Activated CD4-positive, alpha-beta memory T cell treated with anti-CD3 and anti-CD28 coated beads for 36 hours (primary cell): ENCODE results near the gene IRF5. TPM values are rescaled to one million over a fixed set of nuclear protein-coding genes. Genes with fewer than 3 reads are reported as not detected.

Experiments
- CTCF ChIA-PET: fragments of 350-600 bp; sonication (Branson Sonifier 250); formaldehyde crosslinking; loops from one replicate; lab custom pipeline; 2021; ENCODE audit warnings: antibody characterized with exemption, inconsistent platforms; lab: Charles Lee
- POLR2A ChIA-PET: fragments of 350-600 bp; sonication (Branson Sonifier 250); formaldehyde crosslinking; loops from one replicate; lab custom pipeline; 2021; ENCODE audit warnings: antibody characterized with exemption; lab: Charles Lee
- DNase-seq: peaks from one replicate; pipeline ENCODE4 v3.0.0-alpha.2; 2020
- H3K27ac Mint-ChIP-seq: one replicate; pipeline ENCODE4 v1.8.0; 2021; ENCODE audit warnings: mixed read lengths
- H3K27me3 Mint-ChIP-seq: one replicate; pipeline ENCODE4 v1.8.0; 2021; ENCODE audit warnings: mixed read lengths
- H3K36me3 Mint-ChIP-seq: one replicate; pipeline ENCODE4 v1.8.0; 2021; ENCODE audit warnings: mixed read lengths
- H3K4me1 Mint-ChIP-seq: one replicate; pipeline ENCODE4 v1.8.0; 2021; ENCODE audit warnings: low read depth, mixed read lengths
- H3K4me3 Mint-ChIP-seq: one replicate; pipeline ENCODE4 v1.8.0; 2021; ENCODE audit warnings: mild to moderate bottlenecking, mixed read lengths
- H3K9me3 Mint-ChIP-seq: one replicate; pipeline ENCODE4 v1.8.0; 2021; ENCODE audit warnings: mixed read lengths
- intact Hi-C: fragments of 100-400 bp; cut with micrococcal nuclease; formaldehyde crosslinking; loops from one replicate; pipeline ENCODE4 v1.15.1; 2023
- total RNA-seq, 2 experiments: library from RNA; stranded (reverse); gene quantifications; one replicate each; pipeline ENCODE4 v1.2.3, GENCODE V29; 2021

IRF5 gene
- total RNA-seq, 2 experiments from 2014 or later: 21.7 to 22.9 TPM

DNA sequence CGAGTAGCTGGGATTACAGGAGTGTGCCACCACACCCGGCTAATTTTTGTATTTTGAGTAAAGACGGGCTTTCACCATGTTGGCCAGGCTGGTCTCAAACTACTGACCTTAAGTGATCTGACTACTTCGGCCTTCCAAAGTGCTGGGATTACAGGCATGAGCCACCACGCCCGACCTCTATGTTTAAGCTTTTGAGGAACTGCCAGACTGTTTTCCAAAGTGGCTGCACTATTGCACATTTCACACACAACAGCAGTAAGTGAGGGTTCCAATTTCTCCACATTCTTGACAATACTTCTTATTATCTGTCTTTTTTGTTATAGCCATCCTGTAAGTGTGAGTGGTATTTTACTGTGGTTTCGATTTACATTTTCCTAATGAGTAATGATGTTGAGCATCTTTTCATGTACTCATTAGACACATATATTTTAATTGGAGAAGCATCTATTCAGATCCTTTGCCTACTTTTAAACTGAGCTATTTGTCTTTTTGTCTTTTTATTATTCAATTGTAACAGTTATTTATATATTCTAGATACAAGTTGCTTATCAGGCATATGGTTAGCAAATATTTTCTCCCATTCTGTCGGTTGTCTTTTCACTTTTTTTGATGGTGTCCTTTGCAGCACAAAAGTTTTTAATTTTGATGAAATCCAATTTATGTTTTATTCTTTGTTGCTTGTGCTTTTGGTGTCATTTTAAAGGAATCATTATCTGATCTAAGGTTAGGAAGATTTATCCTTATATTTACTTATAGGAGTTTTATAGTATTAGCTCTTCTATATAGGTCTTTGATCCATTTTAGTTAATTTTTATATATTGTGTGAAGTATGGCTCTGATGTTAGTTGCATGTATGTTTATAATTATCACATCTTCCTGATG, 12.8 kb upstream of the IRF5 start:
- Mint-ChIP-seq H3K27me3 (peaks cover 2% of the 10 kb centered on the region), H3K36me3 (no peaks in the 10 kb centered on the region)

DNA sequence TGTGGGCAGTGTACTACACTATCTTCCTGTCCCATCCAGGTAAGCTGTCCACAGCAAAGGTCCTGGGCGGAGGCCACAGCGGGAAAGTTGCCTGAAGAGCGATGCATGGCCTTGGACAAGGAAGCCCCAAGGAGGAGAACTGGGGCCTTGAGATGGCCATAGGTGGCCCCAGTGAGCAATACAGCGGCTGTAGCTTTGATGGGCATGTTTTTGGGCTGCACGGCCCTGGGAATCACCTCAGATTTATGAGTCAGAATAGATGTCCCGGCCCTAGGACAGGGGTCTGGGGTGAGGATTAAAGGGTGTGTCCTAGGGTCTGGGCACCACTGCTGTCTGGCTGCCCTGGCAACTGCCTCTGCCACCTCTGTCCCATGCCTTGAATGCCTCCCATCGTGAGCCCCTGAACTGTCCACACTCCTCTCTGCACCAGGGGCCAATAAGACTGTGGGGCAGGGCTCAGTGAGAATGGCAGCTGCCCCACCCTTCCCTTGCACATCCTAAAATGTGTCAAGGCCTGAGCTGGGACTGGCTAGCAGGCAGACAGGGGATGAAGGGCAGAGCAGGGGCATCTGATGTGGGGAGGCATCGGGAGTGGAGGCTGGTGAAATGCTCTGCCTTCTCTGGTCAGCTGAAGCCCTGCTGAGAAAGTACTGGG, 9.4 kb upstream of the IRF5 start:
- H3K4me1 Mint-ChIP-seq: peaks cover 10% of the 10 kb centered on the region
- H3K27me3 Mint-ChIP-seq: peaks cover under 1% of the 10 kb centered on the region
- no peaks in the 10 kb centered on the region for H3K9me3 Mint-ChIP-seq
- no peak overlapping the region for H3K27ac Mint-ChIP-seq
- DNase-seq: no peak
- CTCF ChIA-PET: no interaction called here
- intact Hi-C loops: no loop called here
- no peaks in the 10 kb centered on the region for H3K36me3 Mint-ChIP-seq
- POLR2A ChIA-PET: no interaction called here
- no peak overlapping the region for H3K4me3 Mint-ChIP-seq

More for the DNA sequence above, 12.8 kb upstream of the IRF5 start:
- H3K4me1 Mint-ChIP-seq: no peaks in the 10 kb centered on the region
- ChIA-PET CTCF (interaction anchor here (1.0 kb wide), 1 partner anchor 22 kb away, joined by 3 read pairs; no protein-coding TSS in a partner anchor), POLR2A (no interaction called here)
- no peak overlapping the region for H3K4me3 Mint-ChIP-seq
- no peaks in the 10 kb centered on the region for H3K9me3 Mint-ChIP-seq
- DNase-seq: no peak
- no peak overlapping the region for H3K27ac Mint-ChIP-seq
- intact Hi-C loops: no loop called here

DNA sequence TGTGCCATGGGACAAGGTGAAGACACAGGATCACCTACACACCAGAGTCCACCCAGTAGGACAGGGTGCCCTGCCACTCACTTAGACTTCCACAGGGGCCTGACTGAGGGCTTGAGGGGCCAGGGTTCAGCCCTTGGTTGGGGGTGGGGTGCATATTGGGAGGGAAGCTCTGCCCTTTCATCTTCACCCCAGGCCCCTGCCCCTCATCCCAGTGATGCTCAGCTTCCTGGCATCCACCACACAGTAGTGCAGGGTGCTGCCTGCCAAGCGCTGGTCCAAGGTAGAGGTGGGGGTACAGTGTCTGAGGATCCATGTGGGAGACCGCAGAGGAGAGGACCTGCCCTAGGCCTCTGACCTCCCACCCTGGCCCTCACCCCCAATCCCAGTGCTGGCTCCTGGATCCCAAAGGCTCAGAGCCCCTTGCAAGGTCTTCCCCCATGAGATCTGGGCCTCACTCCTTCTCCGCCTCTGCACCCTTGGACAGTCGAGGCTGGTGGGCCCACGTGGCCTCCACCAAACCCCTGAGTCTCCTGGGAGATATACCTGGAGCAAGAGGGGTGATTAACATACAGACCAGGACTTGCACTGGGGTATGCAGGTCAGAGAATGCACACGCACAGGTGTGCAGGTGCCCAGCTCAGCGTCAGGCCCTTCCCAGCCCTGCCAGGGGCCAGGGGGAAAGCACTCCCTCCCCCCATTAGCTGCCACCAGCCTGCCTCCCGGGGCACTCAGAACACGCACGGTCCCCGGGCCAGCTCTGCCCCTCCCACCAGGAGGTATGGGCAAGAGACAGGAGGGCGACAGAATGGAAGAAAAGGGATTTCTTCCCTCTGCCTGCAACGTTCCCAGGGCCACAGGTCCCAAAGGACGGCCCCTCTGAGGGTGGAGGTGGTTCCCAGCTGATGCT, 8.6 kb upstream of the IRF5 start:
- ChIA-PET CTCF (interaction anchor here (0.9 kb wide), 1 partner anchor 66 kb away, joined by 3 read pairs; no protein-coding TSS in a partner anchor), POLR2A (interaction anchor here (0.6 kb wide), 1 partner anchor 17 kb away, joined by 3 read pairs; no protein-coding TSS in a partner anchor)

DNA sequence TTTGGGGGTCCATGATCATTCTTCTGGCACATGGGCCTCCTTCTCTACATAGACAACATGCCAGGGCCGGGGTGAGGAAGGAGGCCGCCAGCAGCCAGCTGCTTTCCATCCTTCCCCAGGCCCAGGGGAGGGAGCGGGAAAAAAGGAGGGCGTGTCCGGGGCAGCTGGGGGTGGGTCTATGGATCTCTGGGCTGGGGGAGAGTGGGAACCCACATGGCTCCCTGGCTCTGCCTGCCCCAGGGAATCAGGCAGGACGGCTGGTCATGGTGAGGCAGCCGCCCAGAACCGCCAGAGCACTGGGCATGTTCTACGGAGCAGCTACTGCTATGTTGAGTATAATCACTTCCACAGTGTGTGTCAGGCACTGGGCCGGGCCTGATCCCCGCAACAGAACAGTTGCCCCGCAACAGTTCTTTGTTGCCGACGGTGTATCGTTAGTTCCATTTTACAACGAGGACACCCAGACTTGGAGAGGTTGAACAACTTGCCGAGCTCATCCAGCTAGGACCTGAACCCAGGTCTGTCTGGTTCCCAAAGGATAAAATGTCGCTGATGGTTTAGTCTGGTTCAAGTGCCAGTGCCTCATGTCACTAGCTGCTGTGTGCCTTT, 6.4 kb upstream of the IRF5 start:
- POLR2A ChIA-PET: no interaction called here
- no peaks in the 10 kb centered on the region for H3K9me3 Mint-ChIP-seq
- H3K4me3 Mint-ChIP-seq: no peak overlapping the region
- intact Hi-C loops: loop anchor here (10.0 kb wide), 1 partner anchor 124 kb away; the partner anchor contains the start of gene TNPO3
- no peak overlapping the region for H3K27ac Mint-ChIP-seq
- no peaks in the 10 kb centered on the region for H3K36me3 Mint-ChIP-seq
- no peaks in the 10 kb centered on the region for H3K27me3 Mint-ChIP-seq
- DNase-seq: peak; percentile 7
- peaks cover 16% of the 10 kb centered on the region for H3K4me1 Mint-ChIP-seq
- CTCF ChIA-PET: no interaction called here

More for the DNA sequence above, 8.6 kb upstream of the IRF5 start:
- Mint-ChIP-seq H3K27ac (no peak overlapping the region), H3K9me3 (no peaks in the 10 kb centered on the region), H3K4me1 (peaks cover 16% of the 10 kb centered on the region), H3K4me3 (no peak overlapping the region), H3K27me3 (no peaks in the 10 kb centered on the region), H3K36me3 (no peaks in the 10 kb centered on the region)
- DNase-seq: no peak
- intact Hi-C loops: no loop called here

DNA sequence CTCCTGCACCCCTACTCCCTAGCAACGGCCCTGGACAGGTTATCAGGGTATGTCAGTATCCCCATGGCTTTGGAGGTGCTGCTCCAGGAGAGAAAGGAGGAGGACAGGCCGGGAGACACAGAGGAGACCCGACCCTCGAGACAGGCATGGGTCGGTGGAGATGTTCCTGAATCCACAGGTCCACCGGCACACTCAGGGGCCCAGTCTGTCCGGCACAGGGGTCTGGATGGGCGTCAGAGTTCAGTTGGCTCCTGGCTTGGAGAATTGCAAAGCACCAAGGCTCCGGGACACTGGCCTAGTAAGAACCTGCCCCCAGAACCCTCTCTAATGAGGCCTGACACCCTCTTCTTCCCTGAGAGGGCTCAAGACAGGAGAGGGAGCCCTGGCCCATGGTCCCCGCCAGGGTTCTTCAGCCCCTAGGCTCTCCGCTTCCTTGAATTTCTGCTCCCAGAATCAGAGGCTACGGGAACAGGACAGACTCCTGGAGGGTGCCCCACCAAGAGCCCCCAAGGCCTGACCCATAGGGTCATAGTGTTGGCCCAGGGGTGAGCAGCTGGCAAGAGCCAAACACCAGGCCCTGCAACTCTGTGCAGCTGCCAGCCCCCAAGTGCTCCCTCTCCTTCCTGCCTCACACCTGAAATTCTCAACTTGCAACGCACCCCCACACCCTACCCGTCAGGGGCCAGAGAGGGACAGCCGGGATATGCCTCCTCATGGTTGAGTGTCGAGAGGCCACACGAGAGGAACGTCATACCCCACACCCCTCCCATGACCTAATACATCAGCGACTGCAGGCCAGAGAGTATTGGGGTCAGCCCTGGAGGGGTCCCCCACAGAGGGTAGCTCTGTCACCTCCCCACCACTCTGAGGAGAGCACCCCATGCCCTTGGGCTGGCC, 5.5 kb upstream of the IRF5 start:
- DNase-seq: peak; percentile 6
- Mint-ChIP-seq H3K4me3 (no peak overlapping the region), H3K36me3 (no peaks in the 10 kb centered on the region), H3K27ac (no peak overlapping the region), H3K4me1 (peaks cover 22% of the 10 kb centered on the region), H3K27me3 (peaks cover 5% of the 10 kb centered on the region), H3K9me3 (no peaks in the 10 kb centered on the region)
- intact Hi-C loops: loop anchor here (10.0 kb wide), 1 partner anchor 123 kb away; the partner anchor contains the start of gene TNPO3
- ChIA-PET CTCF (interaction anchor here (0.8 to 2.0 kb wide), 4 partner anchors 15 to 159 kb away, joined by 3 to 12 read pairs (median 6); no protein-coding TSS in a partner anchor), POLR2A (interaction anchor here (1.0 to 1.6 kb wide), 4 partner anchors 19 to 194 kb away, joined by 3 to 8 read pairs (median 4); partner anchors contain the start of genes CALU and TNPO3)

DNA sequence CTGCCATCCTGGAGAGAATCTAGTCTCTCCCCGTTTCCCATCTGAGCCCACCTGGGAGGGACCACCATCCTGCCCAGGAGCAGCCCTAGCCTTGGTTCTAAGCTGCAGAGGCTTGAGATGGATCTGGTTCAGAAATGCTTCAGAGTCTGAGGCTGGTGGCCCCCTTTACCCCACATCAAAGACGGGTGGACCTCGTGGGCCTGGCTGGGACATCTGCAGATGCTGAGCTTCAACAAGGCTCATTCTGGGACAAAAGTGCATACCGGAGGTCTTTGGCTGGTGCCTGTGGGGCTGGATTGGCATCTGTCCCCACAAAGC, 4.9 kb upstream of the IRF5 start:
- intact Hi-C loops: loop anchor here (10.0 kb wide), 1 partner anchor 122 kb away; the partner anchor contains the start of gene TNPO3
- Mint-ChIP-seq H3K27ac (peak overlapping the region; percentile 77), H3K36me3 (no peaks in the 10 kb centered on the region), H3K9me3 (no peaks in the 10 kb centered on the region), H3K4me3 (peak overlapping the region; percentile 70), H3K27me3 (peaks cover 6% of the 10 kb centered on the region), H3K4me1 (peaks cover 26% of the 10 kb centered on the region)
- DNase-seq: no peak
- POLR2A ChIA-PET: interaction anchor here (0.5 to 1.6 kb wide), 7 partner anchors 9 to 1241 kb away, joined by 3 to 8 read pairs (median 4); partner anchors contain the start of genes CALU and TNPO3
- CTCF ChIA-PET: interaction anchor here (0.8 to 2.0 kb wide), 4 partner anchors 15 to 159 kb away, joined by 3 to 12 read pairs (median 6); no protein-coding TSS in a partner anchor

DNA sequence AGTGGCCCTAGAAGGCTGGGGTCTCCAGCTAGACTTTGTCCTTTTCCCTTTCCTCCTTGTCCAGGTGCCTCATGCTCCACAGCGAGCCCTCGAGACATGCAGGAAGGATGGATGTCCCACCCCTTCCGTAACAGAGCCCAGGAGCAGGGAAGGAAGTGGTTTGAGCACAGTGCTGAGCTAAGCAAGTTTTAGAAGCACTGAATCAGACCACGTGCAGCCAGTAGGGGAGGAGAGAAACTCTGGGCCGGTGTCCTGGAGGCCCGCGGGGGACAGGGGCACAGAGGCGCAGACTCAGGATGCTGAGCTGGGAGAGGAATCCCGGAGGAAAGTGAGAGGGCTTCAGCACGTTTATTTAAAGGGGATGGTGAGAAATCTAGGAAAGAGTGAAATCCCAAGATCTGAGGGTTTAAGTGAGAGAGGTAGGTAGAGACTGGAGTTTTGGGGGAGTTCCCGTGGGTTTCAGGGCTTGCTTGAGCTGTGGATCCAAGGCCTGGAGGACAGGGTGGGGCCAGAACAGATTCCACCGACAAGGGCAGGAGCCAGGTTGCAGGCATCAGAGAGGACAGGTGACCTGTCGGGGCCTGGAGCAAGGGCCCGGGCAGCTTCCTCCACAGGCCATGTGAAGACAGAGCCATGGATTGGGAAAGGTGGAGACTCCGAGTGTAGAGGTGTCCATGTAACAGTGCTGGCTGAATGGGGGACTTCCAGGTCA, 4.4 kb upstream of the IRF5 start:
- DNase-seq: peak; percentile 75
- no peaks in the 10 kb centered on the region for H3K36me3 Mint-ChIP-seq
- H3K4me3 Mint-ChIP-seq: peak overlapping the region; percentile 70
- CTCF ChIA-PET: interaction anchor here (0.6 to 2.0 kb wide), 5 partner anchors 14 to 523 kb away, joined by 3 to 12 read pairs (median 5); no protein-coding TSS in a partner anchor
- peak overlapping the region; percentile 77 for H3K27ac Mint-ChIP-seq
- H3K4me1 Mint-ChIP-seq: peaks cover 26% of the 10 kb centered on the region
- POLR2A ChIA-PET: interaction anchor here (0.5 to 1.6 kb wide), 8 partner anchors 8 to 1242 kb away, joined by 3 to 8 read pairs (median 4); partner anchors contain the start of genes CALU and TNPO3
- peaks cover 6% of the 10 kb centered on the region for H3K27me3 Mint-ChIP-seq
- intact Hi-C loops: loop anchor here (10.0 kb wide), 1 partner anchor 121 kb away; the partner anchor contains the start of gene TNPO3
- H3K9me3 Mint-ChIP-seq: no peaks in the 10 kb centered on the region

DNA sequence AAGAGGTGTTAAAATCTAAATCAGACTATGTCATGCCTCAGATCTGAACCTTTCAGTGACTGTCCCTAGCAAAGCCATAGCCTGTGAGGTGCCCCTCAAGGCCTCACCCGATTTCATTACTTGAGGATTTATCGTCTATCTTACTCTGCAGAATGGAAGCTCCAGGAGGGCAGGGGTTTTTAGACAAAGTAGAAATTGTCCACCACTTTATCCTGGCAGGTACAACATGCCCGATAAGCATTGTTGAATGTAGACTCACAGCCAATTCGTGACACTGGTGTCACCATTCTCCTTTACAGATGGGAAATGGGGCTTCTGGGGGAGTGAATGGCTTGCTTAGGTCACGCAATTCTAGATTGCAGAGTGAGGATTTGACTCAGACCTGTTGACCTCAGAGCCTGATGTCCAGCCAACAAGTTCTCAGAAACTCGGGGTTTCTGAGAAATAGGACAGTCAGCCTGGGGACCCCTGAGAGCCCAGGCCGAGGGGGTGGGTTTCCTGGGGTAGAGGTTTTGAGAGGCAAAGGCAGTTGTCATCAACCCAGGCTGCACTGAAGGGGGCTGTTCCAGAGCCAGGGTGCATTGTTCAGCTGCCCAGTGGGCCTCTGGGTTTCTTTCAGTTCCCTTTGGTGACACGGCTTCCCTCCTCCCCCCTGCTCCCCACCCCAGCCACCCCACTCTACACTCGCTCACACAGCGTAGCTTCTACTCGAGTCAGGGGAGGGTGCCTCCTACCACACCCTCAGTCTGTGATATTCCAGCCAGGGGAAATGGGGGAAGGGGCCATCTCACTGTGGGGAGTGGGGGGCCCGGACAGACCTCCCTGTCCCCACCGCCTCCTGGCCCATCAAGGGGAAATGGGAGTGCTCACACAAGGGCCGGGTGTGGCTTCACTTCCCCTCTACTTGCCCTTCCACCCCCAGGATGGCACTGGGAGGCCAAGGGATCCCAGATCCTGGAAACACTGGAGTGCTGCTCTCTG, 3.1 kb upstream of the IRF5 start:
- H3K4me1 Mint-ChIP-seq: peaks cover 37% of the 10 kb centered on the region
- ChIA-PET POLR2A (no interaction called here), CTCF (interaction anchor here (0.6 kb wide), 1 partner anchor 522 kb away, joined by 3 read pairs; no protein-coding TSS in a partner anchor)
- peak; percentile 6 for DNase-seq
- H3K9me3 Mint-ChIP-seq: no peaks in the 10 kb centered on the region
- intact Hi-C loops: loop anchor here (10.0 kb wide), 1 partner anchor 120 kb away; the partner anchor contains the start of gene TNPO3
- peaks cover 6% of the 10 kb centered on the region for H3K27me3 Mint-ChIP-seq
- H3K27ac Mint-ChIP-seq: no peak overlapping the region
- H3K36me3 Mint-ChIP-seq: no peaks in the 10 kb centered on the region
- H3K4me3 Mint-ChIP-seq: no peak overlapping the region

DNA sequence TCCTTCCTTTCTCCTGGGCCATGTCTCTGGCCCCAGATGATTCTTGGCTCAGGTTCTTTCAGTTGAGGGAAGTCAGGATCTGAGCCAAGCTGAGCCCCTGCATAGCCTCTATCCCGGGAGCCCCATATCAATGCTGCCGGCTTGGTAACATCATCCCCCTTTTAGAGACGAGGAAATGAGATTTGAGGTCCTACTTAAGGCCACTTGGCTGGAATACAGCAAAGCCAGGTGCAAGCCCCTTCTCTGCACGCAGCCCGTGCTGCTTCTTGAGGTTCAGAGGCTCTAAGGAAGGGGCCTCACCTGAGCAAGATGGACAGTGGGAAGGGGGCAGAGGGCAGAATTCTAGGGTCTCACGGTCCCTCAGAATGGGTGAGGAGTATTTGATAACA, 2.4 kb upstream of the IRF5 start:
- Mint-ChIP-seq H3K27ac (no peak overlapping the region), H3K4me3 (no peak overlapping the region), H3K9me3 (no peaks in the 10 kb centered on the region), H3K4me1 (peaks cover 44% of the 10 kb centered on the region), H3K36me3 (no peaks in the 10 kb centered on the region), H3K27me3 (peaks cover 6% of the 10 kb centered on the region)
- ChIA-PET CTCF (no interaction called here), POLR2A (no interaction called here)
- DNase-seq: no peak
- intact Hi-C loops: loop anchor here (10.0 kb wide), 1 partner anchor 119 kb away; the partner anchor contains the start of gene TNPO3
